ENCODE results near the gene AGBL4. TPM values are rescaled to one million over a fixed set of nuclear protein-coding genes. Genes with fewer than 3 reads are reported as not detected.
"Not testable (repeated sequence)": the region's sequence is repeated elsewhere in the genome, so short reads cannot be mapped to it uniquely, and the experiment has no call there.

Gene AGBL4
- polyA plus RNA-seq, 1 donor from 2014 or later = not detected

- peaks cover 0 to 3% (median 0%) of the 10 kb centered on the region in 3 donors for H3K4me1 Mint-ChIP-seq
- no peak overlapping the region for H3K4me3 Mint-ChIP-seq
- H3K27ac Mint-ChIP-seq = no peak overlapping the region
- peaks cover 3% of the 10 kb centered on the region for H3K27me3 Mint-ChIP-seq
- no peaks in the 10 kb centered on the region for H3K36me3 Mint-ChIP-seq
- H3K9me3 Mint-ChIP-seq = peaks cover 0 to 9% (median 7%) of the 10 kb centered on the region in 3 donors
Observed at GRCh38 chr1:49059087-49059486, 964.7 kb downstream of the AGBL4 start.

- no peak overlapping the region for H3K27ac Mint-ChIP-seq
- no peaks in the 10 kb centered on the region for H3K36me3 Mint-ChIP-seq
- no peaks in the 10 kb centered on the region for H3K4me1 Mint-ChIP-seq
- H3K27me3 Mint-ChIP-seq = no peaks in the 10 kb centered on the region
- peaks cover 0 to 3% (median 0%) of the 10 kb centered on the region in 3 donors for H3K9me3 Mint-ChIP-seq
- H3K4me3 Mint-ChIP-seq = no peak overlapping the region
Observed at GRCh38 chr1:49052102-49052501, 971.7 kb downstream of the AGBL4 start.

- Mint-ChIP-seq H3K4me3 (no peak overlapping the region), H3K36me3 (no peaks in the 10 kb centered on the region), H3K27me3 (no peaks in the 10 kb centered on the region), H3K9me3 (peaks cover 0 to 3% (median 0%) of the 10 kb centered on the region in 3 donors), H3K4me1 (no peaks in the 10 kb centered on the region), H3K27ac (no peak overlapping the region)
Observed at GRCh38 chr1:49051647-49052046, 972.1 kb downstream of the AGBL4 start.

- Mint-ChIP-seq H3K27ac (no peak overlapping the region), H3K9me3 (no peaks in the 10 kb centered on the region), H3K4me1 (no peaks in the 10 kb centered on the region), H3K27me3 (no peaks in the 10 kb centered on the region), H3K36me3 (no peaks in the 10 kb centered on the region), H3K4me3 (no peak overlapping the region)
Observed at GRCh38 chr1:49050041-49050440, 973.7 kb downstream of the AGBL4 start.

- Mint-ChIP-seq H3K27me3 (no peaks in the 10 kb centered on the region), H3K36me3 (no peaks in the 10 kb centered on the region), H3K9me3 (no peaks in the 10 kb centered on the region), H3K4me1 (no peaks in the 10 kb centered on the region), H3K4me3 (no peak overlapping the region), H3K27ac (no peak overlapping the region)
Observed at GRCh38 chr1:49048188-49048587, 975.6 kb downstream of the AGBL4 start.

- no peaks in the 10 kb centered on the region for H3K4me1 Mint-ChIP-seq
- no peak overlapping the region for H3K4me3 Mint-ChIP-seq
- no peaks in the 10 kb centered on the region for H3K27me3 Mint-ChIP-seq
- no peaks in the 10 kb centered on the region for H3K9me3 Mint-ChIP-seq
- no peak overlapping the region for H3K27ac Mint-ChIP-seq
- H3K36me3 Mint-ChIP-seq = no peaks in the 10 kb centered on the region
Observed at GRCh38 chr1:49046305-49046704, 977.4 kb downstream of the AGBL4 start.

GRCh38 chr1:49045371-49045770 is 978.4 kb downstream of the AGBL4 start:
- Mint-ChIP-seq H3K36me3 (no peaks in the 10 kb centered on the region), H3K4me3 (no peak overlapping the region), H3K4me1 (no peaks in the 10 kb centered on the region), H3K27ac (no peak overlapping the region), H3K9me3 (no peaks in the 10 kb centered on the region), H3K27me3 (no peaks in the 10 kb centered on the region)

GRCh38 chr1:49036700-49037099 is 987.1 kb downstream of the AGBL4 start:
- Mint-ChIP-seq H3K27ac (no peak overlapping the region), H3K36me3 (no peaks in the 10 kb centered on the region), H3K9me3 (peaks cover 0 to 4% (median 0%) of the 10 kb centered on the region in 3 donors), H3K4me3 (no peak overlapping the region), H3K4me1 (no peaks in the 10 kb centered on the region), H3K27me3 (peaks cover 3% of the 10 kb centered on the region)

- H3K27ac Mint-ChIP-seq = no peak overlapping the region
- H3K36me3 Mint-ChIP-seq = no peaks in the 10 kb centered on the region
- no peak overlapping the region for H3K4me3 Mint-ChIP-seq
- peaks cover 4 to 14% (median 13%) of the 10 kb centered on the region in 3 donors for H3K9me3 Mint-ChIP-seq
- no peaks in the 10 kb centered on the region for H3K27me3 Mint-ChIP-seq
- H3K4me1 Mint-ChIP-seq = no peaks in the 10 kb centered on the region
Observed at GRCh38 chr1:49028396-49028795, 995.4 kb downstream of the AGBL4 start.

GRCh38 chr1:49026230-49026811 is 997.4 kb downstream of the AGBL4 start:
- Mint-ChIP-seq H3K36me3 (no peaks in the 10 kb centered on the region), H3K9me3 (peaks cover 2 to 14% (median 13%) of the 10 kb centered on the region in 3 donors), H3K27ac (no peak overlapping the region), H3K4me3 (no peak overlapping the region), H3K27me3 (no peaks in the 10 kb centered on the region), H3K4me1 (no peaks in the 10 kb centered on the region)

- peaks cover 0 to 2% (median 0%) of the 10 kb centered on the region in 3 donors for H3K9me3 Mint-ChIP-seq
- H3K36me3 Mint-ChIP-seq = no peaks in the 10 kb centered on the region
- H3K27me3 Mint-ChIP-seq = peaks cover 8% of the 10 kb centered on the region
- H3K4me1 Mint-ChIP-seq = peaks cover 0 to 1% (median 0%) of the 10 kb centered on the region in 3 donors
- no peak overlapping the region for H3K27ac Mint-ChIP-seq
- H3K4me3 Mint-ChIP-seq = no peak overlapping the region
Observed at GRCh38 chr1:49016030-49016977, 1007.5 kb downstream of the AGBL4 start.

- no peaks in the 10 kb centered on the region for H3K9me3 Mint-ChIP-seq
Observed at GRCh38 chr1:49013079-49013478, 1010.7 kb downstream of the AGBL4 start.

GRCh38 chr1:49002981-49003380 is 1020.8 kb downstream of the AGBL4 start:
- H3K36me3 Mint-ChIP-seq, H3K4me3 Mint-ChIP-seq, H3K4me1 Mint-ChIP-seq, H3K27me3 Mint-ChIP-seq, H3K9me3 Mint-ChIP-seq, H3K27ac Mint-ChIP-seq: not testable (repeated sequence)

More at GRCh38 chr1:49013079-49013478, 1010.7 kb downstream of the AGBL4 start:
- peaks cover 0 to 1% (median 0%) of the 10 kb centered on the region in 3 donors for H3K4me1 Mint-ChIP-seq
- H3K4me3 Mint-ChIP-seq = no peak overlapping the region
- H3K27ac Mint-ChIP-seq = no peak overlapping the region
- peaks cover 8% of the 10 kb centered on the region for H3K27me3 Mint-ChIP-seq
- H3K36me3 Mint-ChIP-seq = no peaks in the 10 kb centered on the region

GRCh38 chr1:48999321-48999720 is 1024.4 kb downstream of the AGBL4 start:
- H3K36me3 Mint-ChIP-seq = no peaks in the 10 kb centered on the region
- H3K4me1 Mint-ChIP-seq = no peaks in the 10 kb centered on the region
- no peak overlapping the region for H3K4me3 Mint-ChIP-seq
- no peaks in the 10 kb centered on the region for H3K27me3 Mint-ChIP-seq
- H3K9me3 Mint-ChIP-seq = peaks cover 0 to 4% (median 0%) of the 10 kb centered on the region in 3 donors
- no peak overlapping the region for H3K27ac Mint-ChIP-seq

- no peak overlapping the region for H3K27ac Mint-ChIP-seq
Observed at GRCh38 chr1:48996311-48996710, 1027.4 kb downstream of the AGBL4 start.

More at GRCh38 chr1:48996311-48996710, 1027.4 kb downstream of the AGBL4 start:
- no peaks in the 10 kb centered on the region for H3K4me1 Mint-ChIP-seq
- no peaks in the 10 kb centered on the region for H3K27me3 Mint-ChIP-seq
- no peaks in the 10 kb centered on the region for H3K36me3 Mint-ChIP-seq
- peaks cover 3 to 7% (median 3%) of the 10 kb centered on the region in 3 donors for H3K9me3 Mint-ChIP-seq
- H3K4me3 Mint-ChIP-seq = no peak overlapping the region
